SK-N-SH treated with all-trans-retinoic acid at 6 μM for 48 hours (cell line): ENCODE data around the gene QRICH2.
A peak's percentile ranks its signal among the peaks of the same experiment; 100 is the strongest.
"Not testable (repeated sequence)": the region's sequence is repeated elsewhere in the genome, so short reads cannot be mapped to it uniquely, and the experiment has no call there.

Source experiments
- ATAC-seq: fragments of 200-7000 bp; cut with Tn5 transposase; 3 replicates; pipeline ENCODE4 v1.9.1; 2020; ENCODE audit warnings: mild to moderate bottlenecking, moderate library complexity
- CSRNP3 ChIP-seq: fragments of 250-450 bp; sonication (Bioruptor Pico); IDR thresholded peaks from 2 replicates; pipeline ENCODE4 v1.5.1; 2021; ENCODE audit warnings: mild to moderate bottlenecking, moderate library complexity
- ESRRG ChIP-seq: fragments of 250-450 bp; sonication (Bioruptor Pico); IDR thresholded peaks from 2 replicates; pipeline ENCODE4 v1.6.1; 2021; ENCODE audit warnings: mild to moderate bottlenecking
- GLIS3 ChIP-seq: fragments of 250-450 bp; sonication (Bioruptor Pico); IDR thresholded peaks from 2 replicates; pipeline ENCODE4 v1.5.0; 2020; ENCODE audit warnings: mild to moderate bottlenecking, moderate library complexity
- ISL1 ChIP-seq: fragments of 250-450 bp; sonication (Bioruptor Pico); IDR thresholded peaks from 2 replicates; pipeline ENCODE4 v2.1.2; 2022; ENCODE audit warnings: mild to moderate bottlenecking, moderate library complexity
- PATZ1 ChIP-seq: fragments of 250-450 bp; sonication (Bioruptor Pico); IDR thresholded peaks from 2 replicates; pipeline ENCODE4 v1.8.0; 2020; ENCODE audit warnings: mild to moderate bottlenecking, moderate library complexity, borderline replicate concordance
- RARB ChIP-seq: fragments of 250-450 bp; sonication (Bioruptor Pico); IDR thresholded peaks from 2 replicates; pipeline ENCODE4 v1.8.0; 2021; ENCODE audit warnings: mild to moderate bottlenecking, moderate library complexity
- ZFP30 ChIP-seq: fragments of 450-650 bp; formaldehyde crosslinking; IDR thresholded peaks from 2 replicates; pipeline ENCODE4 v1.5.0; 2022; ENCODE audit warnings: mild to moderate bottlenecking, moderate library complexity
- ZNF565 ChIP-seq: fragments of 450-650 bp; formaldehyde crosslinking; conservative IDR thresholded peaks from 2 replicates; pipeline ENCODE4 v1.5.0; 2020; ENCODE audit warnings: low read depth, mild to moderate bottlenecking, moderate library complexity
- ZNF8 ChIP-seq: fragments of 450-650 bp; formaldehyde crosslinking; IDR thresholded peaks from 2 replicates; pipeline ENCODE4 v1.5.0; 2020; ENCODE audit warnings: mild to moderate bottlenecking, moderate library complexity
- TF ChIP-seq, protein P1 (sequence below): fragments of 250-450 bp; sonication (Bioruptor Pico); IDR thresholded peaks from 2 replicates; pipeline ENCODE4 v1.8.0; 2021; ENCODE audit warnings: low read depth, mild to moderate bottlenecking, moderate library complexity, borderline replicate concordance

QRICH2 gene

DNA sequence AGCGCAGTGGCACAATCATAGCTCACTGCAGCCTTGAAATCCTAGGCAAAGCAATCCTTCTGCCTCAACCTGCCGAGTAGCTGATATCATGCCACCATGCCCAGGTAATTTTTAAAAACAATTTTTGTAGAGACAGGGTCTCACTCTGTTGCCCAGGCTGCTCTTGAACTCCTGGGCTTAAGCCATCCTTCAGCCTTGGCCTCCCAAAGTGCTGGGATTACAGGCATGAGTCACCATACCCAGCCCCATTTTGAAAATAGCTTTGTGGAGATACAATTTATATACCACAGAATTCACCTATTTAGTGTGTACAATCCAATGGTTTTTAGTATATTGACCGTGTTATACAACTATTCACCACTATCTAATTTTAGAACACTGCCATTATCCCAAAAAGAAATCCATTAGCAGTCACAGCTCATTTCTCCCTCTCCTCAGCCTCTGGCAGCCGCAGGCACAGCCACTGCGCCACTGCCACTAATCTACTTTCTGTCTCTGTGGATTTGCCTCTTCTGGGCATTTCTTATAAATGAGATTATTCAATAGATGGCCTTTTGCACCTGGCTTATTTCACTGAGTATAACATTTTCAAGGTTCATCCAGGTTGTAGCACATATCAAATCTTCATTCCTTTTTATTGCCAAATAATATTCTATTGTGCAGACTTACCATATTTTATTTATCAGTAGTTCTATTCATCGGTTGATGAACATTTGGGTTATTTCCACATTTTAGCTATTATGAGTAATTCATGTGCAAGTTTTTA is 74.3 kb downstream of the QRICH2 start:
- no peak for TF ChIP-seq PATZ1 (CRISPR knock-in tag)
- no peak for TF ChIP-seq ZFP30
- TF ChIP-seq ISL1 (CRISPR knock-in tag) = no peak
- TF ChIP-seq ZNF8 (CRISPR knock-in tag) = no peak
- TF ChIP-seq, all 23 proteins: peak for 0
- no peak for ATAC-seq

GRCh38 chr17:76232342-76232741 is 75.7 kb downstream of the QRICH2 start:
- no peak for TF ChIP-seq ESRRG (CRISPR knock-in tag)
- TF ChIP-seq CSRNP3 (CRISPR knock-in tag) = no peak
- TF ChIP-seq GLIS3 (CRISPR knock-in tag) = no peak
- TF ChIP-seq ZNF8 (CRISPR knock-in tag) = no peak
- no peak for TF ChIP-seq RARB (CRISPR knock-in tag)
- no peak for TF ChIP-seq ZNF565 (CRISPR knock-in tag)
- TF ChIP-seq, protein P1, sequence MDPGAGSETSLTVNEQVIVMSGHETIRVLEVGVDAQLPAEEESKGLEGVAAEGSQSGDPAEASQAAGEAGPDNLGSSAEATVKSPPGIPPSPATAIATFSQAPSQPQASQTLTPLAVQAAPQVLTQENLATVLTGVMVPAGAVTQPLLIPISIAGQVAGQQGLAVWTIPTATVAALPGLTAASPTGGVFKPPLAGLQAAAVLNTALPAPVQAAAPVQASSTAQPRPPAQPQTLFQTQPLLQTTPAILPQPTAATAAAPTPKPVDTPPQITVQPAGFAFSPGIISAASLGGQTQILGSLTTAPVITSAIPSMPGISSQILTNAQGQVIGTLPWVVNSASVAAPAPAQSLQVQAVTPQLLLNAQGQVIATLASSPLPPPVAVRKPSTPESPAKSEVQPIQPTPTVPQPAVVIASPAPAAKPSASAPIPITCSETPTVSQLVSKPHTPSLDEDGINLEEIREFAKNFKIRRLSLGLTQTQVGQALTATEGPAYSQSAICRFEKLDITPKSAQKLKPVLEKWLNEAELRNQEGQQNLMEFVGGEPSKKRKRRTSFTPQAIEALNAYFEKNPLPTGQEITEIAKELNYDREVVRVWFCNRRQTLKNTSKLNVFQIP (CRISPR knock-in tag) = no peak
- ATAC-seq = peak; percentile 76

- not testable (repeated sequence) for ATAC-seq
Observed at GRCh38 chr17:76226749-76227148, 81.3 kb downstream of the QRICH2 start.

GRCh38 chr17:76225373-76226086 is 82.5 kb downstream of the QRICH2 start:
- ATAC-seq = not testable (repeated sequence)
